Spinal cord (tissue), 10 donors: ENCODE results near the gene ZNF408. TPM values are rescaled to one million over a fixed set of nuclear protein-coding genes. Genes with fewer than 3 reads are reported as not detected.

Experiments
- DNase-seq, 6 donors: peaks; one replicate each; pipeline versions ENCODE4 v3.0.0 to v3.0.0-alpha.2; 2013 to 2015; ENCODE audit warnings: low spot score in 6 of 6, low read depth in 4 of 6
- H3K27ac ChIP-seq: one replicate; pipeline ENCODE4 v1.5.1; 2013; ENCODE audit warnings: low read depth, low read length, control low read depth
- H3K27me3 ChIP-seq: one replicate; pipeline ENCODE4 v1.6.1; 2013; ENCODE audit warnings: low read length; ENCODE audit not compliant: control insufficient read depth, insufficient read depth
- H3K36me3 ChIP-seq: one replicate; pipeline ENCODE4 v1.6.1; 2013; ENCODE audit warnings: low read length; ENCODE audit not compliant: control insufficient read depth, insufficient read depth
- H3K4me1 ChIP-seq: one replicate; pipeline ENCODE4 v1.6.1; 2013; ENCODE audit warnings: low read length; ENCODE audit not compliant: control insufficient read depth, insufficient read depth
- H3K4me3 ChIP-seq: one replicate; pipeline ENCODE4 v1.5.1; 2013; ENCODE audit warnings: low read depth, low read length, control low read depth
- H3K9me3 ChIP-seq: one replicate; pipeline ENCODE4 v1.6.1; 2013; ENCODE audit warnings: low read length; ENCODE audit not compliant: control insufficient read depth, insufficient read depth
- WGBS: methylation state at CpG from one replicate; pipeline ENCODE4 v1.1.5; 2013; ENCODE audit warnings: missing lambda C conversion rate; ENCODE audit not compliant: insufficient coverage; 5-methylcytosine and 5-hydroxymethylcytosine counted together
- polyA plus RNA-seq, 2 donors: library from polyadenylated mRNA; unstranded; fragments of 120-200 nt; gene quantifications; one replicate each; pipeline ENCODE4 v1.2.1, GENCODE V29; 2013; ENCODE audit not compliant: insufficient read length in 2 of 2
- total RNA-seq, 2 donors: library from RNA; depleted of rRNA in 1 of 2; stranded (reverse); fragments of 120-200 nt in 1 of 2; fragments of >200 nt in 1 of 2; gene quantifications; one replicate each; pipeline versions ENCODE4 v1.2.3 to v1.2.4, GENCODE V29; 2013 to 2014
- donor health status: healthy.

Gene ZNF408
- total and polyA plus RNA-seq, 4 donors = 2.2 to 12.7 (median 9.9) TPM

- Histone ChIP-seq H3K9me3 (no peaks in the 10 kb centered on the region), H3K27ac (no peak overlapping the region), H3K36me3 (peaks cover 3% of the 10 kb centered on the region), H3K4me1 (no peaks in the 10 kb centered on the region), H3K27me3 (no peaks in the 10 kb centered on the region), H3K4me3 (no peak overlapping the region)
- no peak for DNase-seq
- WGBS = 86% methylated on average over 22 of the region's 24 CpGs
These were observed 28.5 kb downstream of the ZNF408 start for GRCh38 chr11:46729110-46730027.

- no peaks in the 10 kb centered on the region for H3K4me1 ChIP-seq
- H3K27ac ChIP-seq = no peak overlapping the region
- no peak for DNase-seq
- H3K4me3 ChIP-seq = no peak overlapping the region
- no peaks in the 10 kb centered on the region for H3K27me3 ChIP-seq
- H3K9me3 ChIP-seq = no peaks in the 10 kb centered on the region
- H3K36me3 ChIP-seq = peaks cover under 1% of the 10 kb centered on the region
- WGBS = 92% methylated on average over 3 of the region's 4 CpGs
These were observed 30.7 kb downstream of the ZNF408 start for GRCh38 chr11:46731545-46731944.

GRCh38 chr11:46733234-46733633 is 32.4 kb downstream of the ZNF408 start:
- no peak overlapping the region for H3K27ac ChIP-seq
- no peaks in the 10 kb centered on the region for H3K27me3 ChIP-seq
- no peaks in the 10 kb centered on the region for H3K36me3 ChIP-seq
- H3K4me3 ChIP-seq = no peak overlapping the region
- WGBS = 100% methylated on average over 1 of the region's 1 CpG
- H3K4me1 ChIP-seq = no peaks in the 10 kb centered on the region
- H3K9me3 ChIP-seq = no peaks in the 10 kb centered on the region
- no peak for DNase-seq

DNA sequence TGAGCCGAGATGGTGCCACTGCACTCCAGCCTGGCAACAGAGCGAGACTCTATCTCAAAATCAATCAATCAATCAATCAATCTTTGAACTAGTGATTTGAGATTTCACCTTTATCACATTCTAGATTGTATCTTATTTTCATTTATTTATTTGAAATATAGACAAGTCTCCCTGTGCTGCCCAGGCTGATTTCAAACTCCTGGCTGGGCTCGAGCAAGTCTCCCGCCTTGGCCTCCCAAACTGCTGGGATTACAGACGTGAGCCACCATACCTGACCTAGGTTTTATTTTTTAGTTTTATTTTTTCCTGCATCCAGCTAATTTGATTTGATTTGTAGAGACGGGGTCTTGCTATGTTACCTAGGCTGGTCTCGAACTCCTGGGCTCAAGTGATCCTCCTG is 35.3 kb downstream of the ZNF408 start:
- DNase-seq = no peak
- no peak overlapping the region for H3K27ac ChIP-seq
- H3K36me3 ChIP-seq = peaks cover 4% of the 10 kb centered on the region
- H3K4me3 ChIP-seq = no peak overlapping the region
- no peaks in the 10 kb centered on the region for H3K27me3 ChIP-seq
- no peaks in the 10 kb centered on the region for H3K9me3 ChIP-seq
- no peaks in the 10 kb centered on the region for H3K4me1 ChIP-seq
- 78% methylated on average over 2 of the region's 7 CpGs for WGBS

DNA sequence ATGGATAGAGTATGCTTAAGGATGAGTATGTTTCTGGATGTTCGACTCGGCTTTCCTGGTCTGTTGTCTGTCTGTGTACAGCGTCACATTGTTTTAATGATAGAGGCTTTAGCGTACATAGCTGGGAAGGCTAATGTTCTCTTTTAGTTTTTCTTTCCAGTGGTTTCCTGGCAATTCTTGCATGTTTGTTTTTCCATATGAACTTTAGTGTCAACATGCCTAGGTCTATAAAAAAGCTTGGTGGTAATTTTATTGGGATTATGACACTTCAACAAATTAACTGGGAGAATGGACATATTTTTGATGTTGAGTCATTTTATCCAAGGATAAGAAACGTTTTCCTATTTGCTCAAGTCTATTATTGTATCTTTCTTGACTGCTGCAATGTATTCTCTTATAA is 35.8 kb downstream of the ZNF408 start:
- 84% methylated on average over 4 of the region's 5 CpGs for WGBS
- no peak for DNase-seq
- no peaks in the 10 kb centered on the region for H3K9me3 ChIP-seq
- H3K4me1 ChIP-seq = no peaks in the 10 kb centered on the region
- H3K4me3 ChIP-seq = no peak overlapping the region
- no peaks in the 10 kb centered on the region for H3K27me3 ChIP-seq
- no peak overlapping the region for H3K27ac ChIP-seq
- peaks cover 8% of the 10 kb centered on the region for H3K36me3 ChIP-seq

DNA sequence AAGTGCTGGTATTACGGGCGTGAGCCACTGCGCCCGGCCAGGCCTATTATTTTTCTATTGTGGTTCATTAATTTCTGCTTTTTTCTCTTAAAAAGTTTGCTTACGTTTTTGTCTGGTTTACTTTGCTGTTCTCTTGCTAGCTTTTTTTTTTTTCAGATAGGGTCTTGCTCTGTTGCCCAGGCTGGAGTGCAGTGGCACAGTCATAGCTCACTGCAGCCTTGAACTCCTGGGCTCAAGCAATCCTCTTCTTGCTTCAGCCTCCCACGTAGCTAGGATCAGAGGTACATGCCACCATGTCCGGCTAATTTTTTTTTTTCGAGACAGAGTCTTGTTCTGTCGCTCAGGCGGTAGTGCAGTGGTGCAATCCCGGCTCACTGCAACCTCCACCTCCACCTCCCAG is 36.9 kb downstream of the ZNF408 start:
- H3K36me3 ChIP-seq = peaks cover 13% of the 10 kb centered on the region
- no peak overlapping the region for H3K27ac ChIP-seq
- H3K4me3 ChIP-seq = no peak overlapping the region
- DNase-seq = no peak
- H3K27me3 ChIP-seq = no peaks in the 10 kb centered on the region
- 94% methylated on average over 7 of the region's 11 CpGs for WGBS
- H3K4me1 ChIP-seq = no peaks in the 10 kb centered on the region
- H3K9me3 ChIP-seq = no peaks in the 10 kb centered on the region

- no peaks in the 10 kb centered on the region for H3K4me1 ChIP-seq
- DNase-seq = no peak
- H3K27me3 ChIP-seq = no peaks in the 10 kb centered on the region
- H3K36me3 ChIP-seq = peaks cover 15% of the 10 kb centered on the region
- H3K9me3 ChIP-seq = no peaks in the 10 kb centered on the region
- no peak overlapping the region for H3K27ac ChIP-seq
- 54% methylated on average over 5 of the region's 6 CpGs for WGBS
- no peak overlapping the region for H3K4me3 ChIP-seq
These were observed 38.1 kb downstream of the ZNF408 start for GRCh38 chr11:46738887-46739286.

DNA sequence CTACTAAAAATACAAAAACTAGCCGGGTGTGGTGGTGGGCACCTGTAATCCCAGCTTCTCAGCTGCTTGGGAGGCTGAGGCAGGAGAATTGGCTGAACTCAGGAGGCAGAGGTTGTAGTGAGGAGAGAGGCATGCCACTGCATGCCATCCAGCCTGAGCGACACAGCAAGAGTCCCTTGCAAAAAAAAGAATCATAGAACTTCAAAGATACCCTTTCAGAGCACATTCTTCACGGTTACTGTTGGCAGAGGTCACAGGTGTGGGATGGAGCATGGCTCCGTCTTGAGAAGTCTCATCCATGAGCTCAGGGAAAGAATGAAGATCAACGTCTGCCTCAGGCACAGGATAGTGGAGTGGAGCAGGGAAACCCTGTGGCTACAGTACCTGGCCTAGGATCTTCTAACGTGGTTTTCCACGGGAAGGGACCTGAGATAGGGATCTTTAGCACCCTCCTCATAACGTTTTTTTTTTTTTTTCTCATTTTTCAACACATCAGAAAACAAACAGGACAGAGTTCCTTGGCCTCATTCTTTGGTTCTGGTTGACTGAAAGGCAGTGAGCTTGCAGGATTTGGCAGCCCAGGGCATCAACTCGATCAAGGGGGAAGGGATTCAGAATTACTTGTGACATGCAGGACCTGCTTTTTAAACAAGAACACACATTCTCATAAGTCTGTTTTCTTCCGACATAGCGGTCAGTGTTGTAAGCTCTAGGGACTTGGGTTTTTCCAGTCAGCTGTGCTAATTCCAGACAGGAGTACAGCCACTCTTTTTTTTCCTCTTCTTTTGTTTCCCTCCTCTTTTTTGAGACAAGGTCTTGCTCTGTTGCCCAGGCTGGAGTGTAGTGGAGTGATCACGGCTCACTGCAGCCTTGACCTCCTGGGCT is 41.0 kb downstream of the ZNF408 start:
- Histone ChIP-seq H3K9me3 (no peaks in the 10 kb centered on the region), H3K27ac (no peak overlapping the region), H3K36me3 (peaks cover 27% of the 10 kb centered on the region), H3K27me3 (no peaks in the 10 kb centered on the region), H3K4me3 (no peak overlapping the region), H3K4me1 (no peaks in the 10 kb centered on the region)
- WGBS = 88% methylated on average over 5 of the region's 12 CpGs
- DNase-seq = no peak

DNA sequence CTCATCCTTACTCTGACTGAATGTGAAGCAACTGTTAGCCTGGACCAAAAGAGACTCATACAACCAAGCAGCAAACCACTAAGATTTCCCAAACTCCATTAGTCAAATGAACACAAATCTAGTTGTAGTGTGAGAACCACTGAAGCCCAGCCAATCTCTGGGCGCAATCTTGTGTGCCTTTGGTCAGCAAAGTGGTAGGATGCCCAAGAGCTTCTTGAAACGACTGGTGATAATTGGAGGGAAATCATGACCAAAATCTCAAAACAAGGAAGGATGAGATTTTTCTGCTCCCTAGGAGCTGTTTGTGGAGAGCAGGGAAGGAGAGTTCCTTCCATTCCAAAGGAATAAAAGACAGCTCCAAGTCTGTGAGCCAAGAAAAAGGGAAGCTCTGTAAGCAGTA is 42.2 kb downstream of the ZNF408 start:
- Histone ChIP-seq H3K36me3 (peaks cover 39% of the 10 kb centered on the region), H3K27me3 (no peaks in the 10 kb centered on the region), H3K9me3 (no peaks in the 10 kb centered on the region), H3K4me1 (no peaks in the 10 kb centered on the region), H3K4me3 (no peak overlapping the region), H3K27ac (no peak overlapping the region)
- 84% methylated on average over 2 of the region's 2 CpGs for WGBS
- DNase-seq = no peak
